Measurements from ENCODE around the gene DAAM1. TPM values are rescaled to one million over a fixed set of nuclear protein-coding genes. Genes with fewer than 3 reads are reported as not detected.

DAAM1 gene
- total RNA-seq, 1 experiment from 2014 or later, result 30.4 TPM

DNA sequence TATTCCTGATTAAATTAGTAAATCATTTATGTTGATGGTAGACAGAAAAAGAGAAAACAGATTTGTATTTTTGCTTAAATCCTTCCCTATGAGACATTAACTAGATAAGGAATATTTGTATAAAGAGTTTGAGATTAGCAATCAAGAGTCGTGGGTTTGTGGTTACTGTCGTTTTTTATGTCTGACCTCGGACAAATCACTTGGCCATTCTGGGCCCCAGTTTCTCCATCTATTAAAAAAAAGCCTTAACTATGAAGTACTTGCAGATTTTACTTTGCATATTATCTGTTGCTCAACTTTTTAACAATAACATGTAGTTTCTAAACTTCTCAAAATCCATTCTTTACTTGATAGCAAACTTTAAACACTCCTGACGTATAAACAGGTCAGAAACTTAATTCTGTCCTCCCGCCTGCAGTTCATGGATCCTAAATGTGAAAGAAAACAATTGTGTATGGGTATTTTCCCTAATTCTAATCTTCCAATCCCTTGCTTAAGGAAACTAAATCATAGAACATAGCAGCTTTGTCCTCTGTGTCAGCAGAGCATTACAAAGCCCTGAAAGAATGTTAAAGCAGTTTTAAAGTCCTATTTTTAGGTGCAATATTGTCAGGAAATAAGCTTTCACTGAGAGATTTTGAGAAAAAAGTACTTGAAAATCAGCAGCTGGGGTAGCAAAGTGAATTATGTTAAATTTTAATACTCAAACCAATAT, 158.5 kb downstream of the DAAM1 start:
- TF ChIP-seq ZBTB43 (CRISPR knock-in tag; IDR thresholded peaks at IDR 0.05), result no peak
- no peak for TF ChIP-seq ATF2 (CRISPR knock-in tag; IDR thresholded peaks at IDR 0.05; ENCODE audit: borderline replicate concordance, low read depth)
- CTCF ChIA-PET, result no interaction called here
- H3K36me3 Mint-ChIP-seq, result peaks cover 7% of the 10 kb centered on the region; the same call in 1 of the 2 replicates
- no peaks in the 10 kb centered on the region for H3K27me3 Mint-ChIP-seq (ENCODE audit: low read depth)
- POLR2A ChIA-PET, result no interaction called here
- H3K27ac Mint-ChIP-seq, result no peak overlapping the region
- ATAC-seq, result no peak
- H3K4me1 Mint-ChIP-seq, result peaks cover 36% of the 10 kb centered on the region
- H3K4me3 Mint-ChIP-seq, result no peak overlapping the region
- H3K9me3 Mint-ChIP-seq, result no peaks in the 10 kb centered on the region
- DNase-seq (ENCODE audit: low spot score), result no peak

GRCh38 chr14:59347511-59347900, 159.0 kb downstream of the DAAM1 start:
- Mint-ChIP-seq H3K9me3 (no peaks in the 10 kb centered on the region), H3K4me3 (no peak overlapping the region), H3K36me3 (peaks cover 9% of the 10 kb centered on the region; the same call in 1 of the 2 replicates), H3K27me3 (ENCODE audit: low read depth) (no peaks in the 10 kb centered on the region), H3K4me1 (peaks cover 35% of the 10 kb centered on the region), H3K27ac (no peak overlapping the region)
- TF ChIP-seq, protein P1, sequence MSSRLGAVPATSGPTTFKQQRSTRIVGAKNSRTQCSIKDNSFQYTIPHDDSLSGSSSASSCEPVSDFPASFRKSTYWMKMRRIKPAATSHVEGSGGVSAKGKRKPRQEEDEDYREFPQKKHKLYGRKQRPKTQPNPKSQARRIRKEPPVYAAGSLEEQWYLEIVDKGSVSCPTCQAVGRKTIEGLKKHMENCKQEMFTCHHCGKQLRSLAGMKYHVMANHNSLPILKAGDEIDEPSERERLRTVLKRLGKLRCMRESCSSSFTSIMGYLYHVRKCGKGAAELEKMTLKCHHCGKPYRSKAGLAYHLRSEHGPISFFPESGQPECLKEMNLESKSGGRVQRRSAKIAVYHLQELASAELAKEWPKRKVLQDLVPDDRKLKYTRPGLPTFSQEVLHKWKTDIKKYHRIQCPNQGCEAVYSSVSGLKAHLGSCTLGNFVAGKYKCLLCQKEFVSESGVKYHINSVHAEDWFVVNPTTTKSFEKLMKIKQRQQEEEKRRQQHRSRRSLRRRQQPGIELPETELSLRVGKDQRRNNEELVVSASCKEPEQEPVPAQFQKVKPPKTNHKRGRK (CRISPR knock-in tag; IDR thresholded peaks at IDR 0.05; ENCODE audit: borderline replicate concordance), result no peak
- TF ChIP-seq, protein P2, sequence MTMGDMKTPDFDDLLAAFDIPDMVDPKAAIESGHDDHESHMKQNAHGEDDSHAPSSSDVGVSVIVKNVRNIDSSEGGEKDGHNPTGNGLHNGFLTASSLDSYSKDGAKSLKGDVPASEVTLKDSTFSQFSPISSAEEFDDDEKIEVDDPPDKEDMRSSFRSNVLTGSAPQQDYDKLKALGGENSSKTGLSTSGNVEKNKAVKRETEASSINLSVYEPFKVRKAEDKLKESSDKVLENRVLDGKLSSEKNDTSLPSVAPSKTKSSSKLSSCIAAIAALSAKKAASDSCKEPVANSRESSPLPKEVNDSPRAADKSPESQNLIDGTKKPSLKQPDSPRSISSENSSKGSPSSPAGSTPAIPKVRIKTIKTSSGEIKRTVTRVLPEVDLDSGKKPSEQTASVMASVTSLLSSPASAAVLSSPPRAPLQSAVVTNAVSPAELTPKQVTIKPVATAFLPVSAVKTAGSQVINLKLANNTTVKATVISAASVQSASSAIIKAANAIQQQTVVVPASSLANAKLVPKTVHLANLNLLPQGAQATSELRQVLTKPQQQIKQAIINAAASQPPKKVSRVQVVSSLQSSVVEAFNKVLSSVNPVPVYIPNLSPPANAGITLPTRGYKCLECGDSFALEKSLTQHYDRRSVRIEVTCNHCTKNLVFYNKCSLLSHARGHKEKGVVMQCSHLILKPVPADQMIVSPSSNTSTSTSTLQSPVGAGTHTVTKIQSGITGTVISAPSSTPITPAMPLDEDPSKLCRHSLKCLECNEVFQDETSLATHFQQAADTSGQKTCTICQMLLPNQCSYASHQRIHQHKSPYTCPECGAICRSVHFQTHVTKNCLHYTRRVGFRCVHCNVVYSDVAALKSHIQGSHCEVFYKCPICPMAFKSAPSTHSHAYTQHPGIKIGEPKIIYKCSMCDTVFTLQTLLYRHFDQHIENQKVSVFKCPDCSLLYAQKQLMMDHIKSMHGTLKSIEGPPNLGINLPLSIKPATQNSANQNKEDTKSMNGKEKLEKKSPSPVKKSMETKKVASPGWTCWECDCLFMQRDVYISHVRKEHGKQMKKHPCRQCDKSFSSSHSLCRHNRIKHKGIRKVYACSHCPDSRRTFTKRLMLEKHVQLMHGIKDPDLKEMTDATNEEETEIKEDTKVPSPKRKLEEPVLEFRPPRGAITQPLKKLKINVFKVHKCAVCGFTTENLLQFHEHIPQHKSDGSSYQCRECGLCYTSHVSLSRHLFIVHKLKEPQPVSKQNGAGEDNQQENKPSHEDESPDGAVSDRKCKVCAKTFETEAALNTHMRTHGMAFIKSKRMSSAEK (CRISPR knock-in tag; IDR thresholded peaks at IDR 0.05; ENCODE audit: borderline replicate concordance), result no peak
- TF ChIP-seq, protein P3, sequence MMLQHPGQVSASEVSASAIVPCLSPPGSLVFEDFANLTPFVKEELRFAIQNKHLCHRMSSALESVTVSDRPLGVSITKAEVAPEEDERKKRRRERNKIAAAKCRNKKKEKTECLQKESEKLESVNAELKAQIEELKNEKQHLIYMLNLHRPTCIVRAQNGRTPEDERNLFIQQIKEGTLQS (CRISPR knock-in tag; conservative IDR thresholded peaks at IDR 0.05), result no peak
- TF ChIP-seq SOX15 (CRISPR knock-in tag; IDR thresholded peaks at IDR 0.05) (no peak), HMGXB4 (CRISPR knock-in tag; IDR thresholded peaks at IDR 0.05) (no peak), ATF2 (CRISPR knock-in tag; IDR thresholded peaks at IDR 0.05; ENCODE audit: borderline replicate concordance, low read depth) (no peak), ARID4B (CRISPR knock-in tag; IDR thresholded peaks at IDR 0.05; ENCODE audit: borderline replicate concordance) (no peak), HMGA2 (CRISPR knock-in tag; IDR thresholded peaks at IDR 0.05) (no peak), ZNF396 (CRISPR knock-in tag; IDR thresholded peaks at IDR 0.05; ENCODE audit: borderline replicate concordance) (no peak), ATF1 (CRISPR knock-in tag; IDR thresholded peaks at IDR 0.05) (no peak)
- TF ChIP-seq, protein P4, sequence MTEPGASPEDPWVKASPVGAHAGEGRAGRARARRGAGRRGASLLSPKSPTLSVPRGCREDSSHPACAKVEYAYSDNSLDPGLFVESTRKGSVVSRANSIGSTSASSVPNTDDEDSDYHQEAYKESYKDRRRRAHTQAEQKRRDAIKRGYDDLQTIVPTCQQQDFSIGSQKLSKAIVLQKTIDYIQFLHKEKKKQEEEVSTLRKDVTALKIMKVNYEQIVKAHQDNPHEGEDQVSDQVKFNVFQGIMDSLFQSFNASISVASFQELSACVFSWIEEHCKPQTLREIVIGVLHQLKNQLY (CRISPR knock-in tag; IDR thresholded peaks at IDR 0.05), result no peak
- TF ChIP-seq, protein P5, sequence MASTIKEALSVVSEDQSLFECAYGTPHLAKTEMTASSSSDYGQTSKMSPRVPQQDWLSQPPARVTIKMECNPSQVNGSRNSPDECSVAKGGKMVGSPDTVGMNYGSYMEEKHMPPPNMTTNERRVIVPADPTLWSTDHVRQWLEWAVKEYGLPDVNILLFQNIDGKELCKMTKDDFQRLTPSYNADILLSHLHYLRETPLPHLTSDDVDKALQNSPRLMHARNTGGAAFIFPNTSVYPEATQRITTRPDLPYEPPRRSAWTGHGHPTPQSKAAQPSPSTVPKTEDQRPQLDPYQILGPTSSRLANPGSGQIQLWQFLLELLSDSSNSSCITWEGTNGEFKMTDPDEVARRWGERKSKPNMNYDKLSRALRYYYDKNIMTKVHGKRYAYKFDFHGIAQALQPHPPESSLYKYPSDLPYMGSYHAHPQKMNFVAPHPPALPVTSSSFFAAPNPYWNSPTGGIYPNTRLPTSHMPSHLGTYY (CRISPR knock-in tag; IDR thresholded peaks at IDR 0.05), result no peak
- DNase-seq (ENCODE audit: low spot score) (no peak), ATAC-seq (no peak)
- ChIA-PET POLR2A (no interaction called here), CTCF (no interaction called here)
